Stimulated activated naive CD8-positive, alpha-beta T cell treated with anti-CD3 and anti-CD28 coated beads, Interleukin-15, amount 100 ng/mL, for 72 hours (primary cell): ENCODE results near the gene SKIC2.
"Not testable (repeated sequence)": the region's sequence is repeated elsewhere in the genome, so short reads cannot be mapped to it uniquely, and the experiment has no call there.

ENCODE experiments used
- ATAC-seq: fragments of 150-1000 bp; cut with Tn5 transposase; 2 replicates; pipeline ENCODE4 v1.10.0; 2021; ENCODE audit warnings: mild to moderate bottlenecking, moderate library complexity
- DNase-seq, 2 donors: peaks; one replicate each; pipeline ENCODE4 v3.0.0; 2021 to 2022
- H3K27ac Mint-ChIP-seq, 2 donors: one replicate each; pipeline ENCODE4 v1.8.0; 2022; ENCODE audit warnings: mild to moderate bottlenecking in 2 of 2, mixed read lengths in 2 of 2, moderate library complexity in 2 of 2
- H3K27me3 Mint-ChIP-seq: one replicate; pipeline ENCODE4 v1.8.0; 2022; ENCODE audit warnings: mixed read lengths
- H3K4me1 Mint-ChIP-seq: one replicate; pipeline ENCODE4 v1.8.0; 2022; ENCODE audit warnings: mild to moderate bottlenecking, mixed read lengths
- H3K4me3 Mint-ChIP-seq, 2 donors: one replicate each; pipeline ENCODE4 v1.8.0; 2022; ENCODE audit warnings: mild to moderate bottlenecking in 2 of 2, mixed read lengths in 2 of 2, moderate library complexity in 1 of 2
- H3K9me3 Mint-ChIP-seq, 2 donors: one replicate each; pipeline ENCODE4 v1.8.0; 2022; ENCODE audit warnings: mixed read lengths in 2 of 2

The SKIC2 gene

DNA sequence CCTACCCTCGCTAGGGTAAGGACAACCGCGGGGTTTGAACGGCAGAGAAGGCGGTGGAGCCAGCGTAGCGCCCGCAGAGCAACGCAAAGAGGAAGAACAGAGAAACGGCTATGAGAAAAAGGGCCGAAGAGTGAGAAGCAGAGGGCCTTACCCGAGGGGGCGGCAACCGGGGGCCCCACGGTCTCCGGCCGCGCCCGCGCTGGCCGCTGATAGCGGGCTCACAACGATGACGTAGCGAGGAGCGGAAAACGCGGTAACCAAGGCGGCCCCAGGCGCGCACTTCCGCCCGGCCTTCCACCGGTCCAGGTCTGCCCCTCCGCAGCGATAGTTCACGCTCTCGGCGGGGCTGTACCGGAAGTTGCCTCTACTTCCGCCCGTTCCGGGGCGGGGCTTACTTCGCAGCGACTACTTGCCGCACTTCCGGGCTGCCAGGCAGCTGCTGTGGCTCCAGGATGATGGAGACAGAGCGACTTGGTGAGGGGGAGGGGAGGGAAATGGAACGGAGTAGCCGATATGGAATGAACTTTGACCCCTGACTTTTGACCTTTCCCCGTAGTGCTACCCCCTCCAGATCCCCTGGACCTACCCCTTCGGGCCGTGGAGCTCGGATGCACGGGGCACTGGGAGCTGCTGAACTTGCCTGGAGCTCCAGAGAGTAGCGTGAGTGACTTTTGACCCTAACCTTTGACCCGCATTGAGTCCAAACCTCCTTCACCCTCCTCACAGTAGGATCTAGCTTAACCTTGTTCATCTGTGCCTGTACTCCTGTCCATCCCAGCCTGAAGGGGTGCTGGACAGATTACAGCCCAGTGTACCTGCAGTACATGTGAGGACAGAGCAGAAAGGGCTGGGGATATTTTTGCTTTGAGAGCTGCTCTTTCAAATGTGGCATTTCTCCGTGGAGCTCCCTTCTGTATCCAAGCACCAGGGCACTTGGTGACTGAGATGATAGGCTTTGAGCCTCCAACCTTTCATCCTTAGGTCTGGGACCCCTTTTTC is at the start of gene SKIC2, which contains the start of gene NELFE:
Gene SKIC2, plus strand, starts transcription at position 435 of the 999 bp plus-strand sequence. Its CDS starts 18 bp downstream, at position 453.
Gene NELFE, minus strand, starts transcription at position 231 of the 999 bp plus-strand sequence. CDS start 525 bp downstream, outside the sequence.
- DNase-seq (peak; percentile 97 to 99), ATAC-seq (peak; percentile 99)
- peak within 1 kb of the TSS; percentile 96 to 100 for H3K27ac Mint-ChIP-seq
- no peaks in the 10 kb centered on the region for H3K9me3 Mint-ChIP-seq
- peaks cover 51% of the 10 kb centered on the region for H3K4me1 Mint-ChIP-seq
- H3K4me3 Mint-ChIP-seq: peak within 1 kb of the TSS; percentile 90 to 98
- H3K27me3 Mint-ChIP-seq: no peaks in the 10 kb centered on the region

DNA sequence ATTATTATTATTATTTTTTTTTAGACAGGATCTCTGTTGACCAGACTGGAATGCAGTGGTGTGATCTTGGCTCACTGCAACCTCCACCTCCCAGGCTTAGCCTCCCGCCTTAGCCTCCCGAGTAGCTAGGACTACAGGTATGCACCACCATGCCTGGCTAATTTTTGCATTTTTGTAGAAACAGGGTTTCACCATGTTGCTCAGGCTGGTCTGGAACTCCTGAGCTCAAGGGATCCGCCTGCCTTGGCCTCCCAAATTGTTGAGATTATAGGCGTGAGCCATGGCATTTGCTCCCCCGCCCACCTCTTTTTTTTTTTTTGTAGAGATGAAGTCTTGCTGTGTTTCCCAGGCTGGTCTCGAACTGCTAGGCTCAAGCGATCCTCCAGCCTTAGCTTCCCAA is 49.7 kb upstream of the SKIC2 start:
- not testable (repeated sequence) for H3K27ac Mint-ChIP-seq, ATAC-seq
- H3K27me3 Mint-ChIP-seq: peaks cover 18% of the 10 kb centered on the region

DNA sequence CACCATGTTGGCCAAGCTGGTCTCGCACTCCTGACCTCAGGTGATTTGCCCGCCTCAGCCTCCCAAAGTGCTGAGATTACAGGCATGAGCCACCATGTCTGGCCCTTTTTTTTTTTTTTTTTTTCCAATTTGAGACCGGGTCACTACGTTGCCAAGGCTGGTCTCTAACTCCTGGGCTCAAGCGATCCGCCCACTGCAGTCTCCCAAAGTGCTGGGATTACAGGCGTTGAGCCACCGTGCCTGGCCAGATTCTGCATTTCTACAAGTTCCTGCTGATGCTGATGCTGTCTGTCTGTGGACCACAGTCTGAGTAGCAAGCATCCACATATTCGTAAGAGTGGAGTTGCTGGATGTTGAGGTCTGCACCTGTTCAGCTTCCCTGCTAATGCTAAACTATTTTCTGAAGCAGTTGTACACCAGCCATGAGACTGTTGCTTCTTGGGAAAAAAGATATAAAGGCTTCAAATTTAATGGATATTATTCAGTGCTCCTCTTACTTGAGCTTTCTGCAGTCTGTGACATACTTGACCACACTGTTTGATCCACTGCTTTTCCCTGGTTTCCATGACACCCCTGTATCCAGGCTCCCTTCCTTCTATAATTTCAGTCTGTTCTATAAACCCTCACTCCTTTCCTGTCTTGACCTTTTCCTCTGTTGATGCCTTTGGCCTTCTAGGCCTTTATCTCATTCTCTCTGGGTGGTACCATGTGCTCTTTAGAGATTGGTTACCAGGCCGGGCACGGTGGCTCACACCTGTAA is 47.0 kb upstream of the SKIC2 start:
- Mint-ChIP-seq H3K4me3 (no peak overlapping the region), H3K27ac (peak overlapping the region in 1 of 2 donors; percentile 34), H3K9me3 (no peaks in the 10 kb centered on the region), H3K27me3 (peaks cover 20% of the 10 kb centered on the region), H3K4me1 (peaks cover 8% of the 10 kb centered on the region)
- DNase-seq (no peak), ATAC-seq (no peak)

More for the DNA sequence above, 49.7 kb upstream of the SKIC2 start:
- not testable (repeated sequence) for H3K9me3 Mint-ChIP-seq, H3K4me3 Mint-ChIP-seq, H3K4me1 Mint-ChIP-seq, DNase-seq

DNA sequence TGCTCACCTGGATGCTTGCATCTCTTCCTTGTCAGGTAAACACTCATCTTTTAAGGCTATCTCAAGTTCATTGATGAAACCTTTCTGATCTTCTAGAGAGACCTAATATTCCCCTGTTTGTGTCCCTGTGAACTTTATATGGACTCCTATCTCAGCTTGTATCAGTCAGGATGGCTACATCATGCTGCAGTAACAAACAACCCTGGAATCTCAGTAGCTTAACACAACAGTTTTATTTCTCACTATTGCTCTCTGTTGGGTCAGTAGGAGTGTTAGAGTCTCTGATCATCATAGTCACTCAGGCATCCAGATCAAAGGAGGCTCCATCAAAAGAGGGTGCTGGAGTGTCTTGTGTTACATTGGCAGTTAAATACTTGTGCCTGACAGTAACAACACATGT is 43.6 kb upstream of the SKIC2 start:
- peaks cover 8% of the 10 kb centered on the region for H3K4me1 Mint-ChIP-seq
- no peaks in the 10 kb centered on the region for H3K9me3 Mint-ChIP-seq
- DNase-seq (no peak), ATAC-seq (no peak)
- H3K27ac Mint-ChIP-seq: no peak overlapping the region
- H3K27me3 Mint-ChIP-seq: peaks cover 20% of the 10 kb centered on the region
- H3K4me3 Mint-ChIP-seq: no peak overlapping the region

DNA sequence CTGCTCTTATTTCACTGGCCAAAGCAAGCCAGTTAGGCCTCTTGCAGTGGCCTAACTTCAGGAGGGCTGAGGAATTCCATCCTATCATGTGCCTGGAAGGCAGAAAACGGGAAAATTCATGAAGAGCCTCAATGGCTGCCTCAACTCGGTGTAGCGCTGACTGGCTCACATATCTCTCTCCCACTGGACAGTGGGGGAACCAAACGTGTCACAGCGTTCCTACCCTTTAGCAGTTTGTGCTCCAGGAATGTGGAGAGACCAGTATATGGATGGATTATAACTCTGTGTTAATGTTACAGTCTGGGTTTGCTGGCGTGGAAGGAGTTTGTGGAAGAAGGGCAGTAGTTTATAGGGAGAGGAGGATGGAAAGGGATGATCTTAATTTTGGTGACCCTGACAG is 43.2 kb upstream of the SKIC2 start:
- no peak for DNase-seq
- no peak for ATAC-seq
- H3K4me1 Mint-ChIP-seq: peaks cover 8% of the 10 kb centered on the region
- H3K27me3 Mint-ChIP-seq: peaks cover 20% of the 10 kb centered on the region
- no peaks in the 10 kb centered on the region for H3K9me3 Mint-ChIP-seq
- H3K4me3 Mint-ChIP-seq: no peak overlapping the region
- no peak overlapping the region for H3K27ac Mint-ChIP-seq

DNA sequence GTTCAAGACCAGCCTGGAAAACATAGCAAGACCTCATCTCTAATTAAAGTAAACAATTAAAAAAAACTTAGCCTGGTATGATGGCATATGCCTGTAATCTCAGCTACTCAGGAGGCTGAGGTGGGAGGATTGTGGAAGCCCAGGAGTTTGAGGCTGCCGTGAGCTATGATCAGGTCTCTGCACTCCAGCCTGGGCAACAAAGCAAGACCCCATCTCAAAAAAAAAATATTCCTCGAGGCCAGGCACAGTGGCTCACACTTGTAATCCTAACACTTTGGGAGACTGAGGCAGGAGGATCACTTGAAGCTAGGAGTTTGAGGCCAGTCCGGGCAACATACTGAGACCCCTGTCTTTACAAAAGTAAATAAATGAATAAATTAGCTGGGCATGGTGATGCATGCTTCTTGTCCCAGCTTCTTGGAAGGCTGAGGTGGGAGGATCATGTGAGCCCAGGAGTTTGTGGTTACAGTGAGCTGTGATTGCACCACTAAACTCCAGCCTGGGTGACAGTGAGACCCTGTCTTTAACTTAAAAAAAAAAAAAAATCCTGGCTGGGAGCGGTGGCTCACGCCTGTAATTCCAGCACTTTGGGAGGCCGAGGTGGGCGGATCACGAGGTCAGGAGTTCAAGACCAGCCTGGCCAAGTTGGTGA is 40.8 kb upstream of the SKIC2 start:
- no peaks in the 10 kb centered on the region for H3K4me1 Mint-ChIP-seq
- DNase-seq: no peak
- H3K4me3 Mint-ChIP-seq: no peak overlapping the region
- H3K27ac Mint-ChIP-seq: peak overlapping the region in 1 of 2 donors; percentile 33
- H3K9me3 Mint-ChIP-seq: no peaks in the 10 kb centered on the region
- no peak for ATAC-seq
- H3K27me3 Mint-ChIP-seq: peaks cover 11% of the 10 kb centered on the region

DNA sequence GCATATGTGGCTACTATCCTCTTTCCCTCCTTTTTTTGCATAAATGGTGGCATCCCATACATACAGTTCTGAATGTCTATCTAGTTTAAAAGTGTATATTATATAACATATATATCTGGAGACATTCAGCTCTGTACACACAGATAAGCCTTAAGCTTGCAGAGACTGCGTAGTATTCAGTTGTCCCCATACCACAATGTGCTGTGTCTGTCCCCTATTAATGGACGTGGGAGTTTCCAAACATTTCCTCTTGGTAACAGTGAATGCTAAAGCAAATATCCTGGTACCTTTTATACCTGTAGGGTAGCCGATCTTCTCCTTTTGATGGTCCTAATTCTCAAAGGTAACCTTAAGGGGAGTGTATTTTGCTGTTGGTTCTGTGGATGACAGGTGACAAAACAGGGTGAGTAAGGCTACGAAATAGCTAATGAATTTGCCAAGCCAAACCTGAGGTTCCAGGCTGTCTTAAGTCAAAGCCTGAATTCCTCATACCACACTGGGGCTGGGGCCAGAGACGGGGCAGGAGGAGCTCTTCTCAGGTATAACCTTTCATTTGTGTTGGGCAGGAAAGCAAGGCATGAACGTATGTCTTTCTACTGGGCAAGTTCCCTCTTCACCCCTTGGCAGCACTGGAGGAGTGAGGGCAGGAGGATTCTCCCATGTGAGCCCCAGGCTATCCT is 39.2 kb upstream of the SKIC2 start:
- no peaks in the 10 kb centered on the region for H3K4me1 Mint-ChIP-seq
- DNase-seq: no peak
- no peak overlapping the region for H3K4me3 Mint-ChIP-seq
- no peak for ATAC-seq
- no peak overlapping the region for H3K27ac Mint-ChIP-seq
- peaks cover 11% of the 10 kb centered on the region for H3K27me3 Mint-ChIP-seq
- H3K9me3 Mint-ChIP-seq: no peaks in the 10 kb centered on the region

DNA sequence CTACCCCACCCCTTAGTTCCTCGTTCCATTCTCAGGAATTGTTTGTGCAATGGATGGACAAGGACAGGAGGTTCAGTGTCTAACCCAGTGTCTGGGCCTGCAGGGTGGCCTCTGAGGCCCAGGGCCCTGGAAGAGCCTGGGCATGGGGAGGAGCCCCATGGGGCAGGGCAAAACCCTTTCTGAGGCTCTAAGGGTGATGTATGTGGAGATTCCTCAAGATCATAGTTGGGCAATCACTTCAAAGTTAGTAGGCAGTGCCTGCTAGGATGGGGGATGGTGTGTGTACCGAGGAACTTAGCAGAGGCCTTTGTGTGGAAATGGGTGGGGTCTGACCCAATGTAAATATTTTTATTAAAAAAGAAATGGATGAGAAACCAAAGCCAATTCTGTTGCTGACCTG is 38.2 kb upstream of the SKIC2 start:
- no peaks in the 10 kb centered on the region for H3K9me3 Mint-ChIP-seq
- no peaks in the 10 kb centered on the region for H3K4me1 Mint-ChIP-seq
- ATAC-seq: no peak
- peak overlapping the region in 1 of 2 donors; percentile 12 for H3K27ac Mint-ChIP-seq
- no peak for DNase-seq
- H3K27me3 Mint-ChIP-seq: peaks cover 4% of the 10 kb centered on the region
- H3K4me3 Mint-ChIP-seq: no peak overlapping the region

DNA sequence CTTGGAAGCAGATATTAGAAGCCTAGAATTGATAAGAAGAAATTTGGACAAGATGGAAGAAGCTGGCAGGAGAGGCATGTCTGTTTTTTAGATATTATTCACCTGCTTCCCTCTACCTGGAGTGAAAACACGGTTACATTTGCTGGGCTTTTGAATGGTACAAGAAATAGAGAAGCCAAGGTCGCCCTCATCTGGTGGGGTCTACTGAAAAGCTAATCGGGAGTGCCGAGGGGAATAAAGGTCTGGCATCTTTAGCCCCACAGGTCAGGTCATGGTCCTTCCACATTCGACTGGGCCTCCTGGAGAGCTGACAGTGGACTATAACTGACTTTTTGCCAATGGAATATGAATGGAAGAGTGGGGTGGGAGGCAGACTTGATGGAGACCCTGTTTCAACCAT is 36.0 kb upstream of the SKIC2 start:
- Mint-ChIP-seq H3K9me3 (no peaks in the 10 kb centered on the region), H3K27ac (no peak overlapping the region), H3K27me3 (no peaks in the 10 kb centered on the region), H3K4me3 (no peak overlapping the region), H3K4me1 (no peaks in the 10 kb centered on the region)
- ATAC-seq (peak; percentile 65), DNase-seq (no peak)

DNA sequence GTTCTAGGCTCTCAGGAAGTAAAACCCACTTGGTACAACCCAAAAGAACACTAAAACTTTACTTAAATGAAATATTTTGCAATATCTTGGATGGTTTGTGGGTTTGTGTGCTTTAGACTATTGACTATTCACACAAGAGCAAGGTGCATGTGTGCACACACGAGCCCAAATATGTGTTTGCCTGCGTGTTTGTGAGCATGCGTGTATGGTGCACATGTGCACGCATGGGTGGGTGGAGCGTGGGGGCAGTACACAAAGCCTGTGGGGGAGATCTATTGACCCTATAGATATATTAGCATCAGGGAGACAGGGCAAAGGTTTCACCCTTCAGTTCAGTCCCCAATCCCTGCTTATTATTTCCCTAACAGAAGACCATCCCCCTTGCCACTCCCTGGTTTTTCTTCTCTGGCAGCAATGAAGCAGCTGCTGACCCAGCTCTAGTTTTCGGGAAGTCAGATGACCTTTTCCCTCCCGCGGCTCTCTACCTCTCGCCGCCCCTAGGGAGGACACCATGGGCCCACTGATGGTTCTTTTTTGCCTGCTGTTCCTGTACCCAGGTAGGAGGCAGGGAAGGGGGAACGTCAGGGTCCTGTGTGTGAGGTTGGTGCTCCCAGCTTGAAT is 31.6 kb upstream of the SKIC2 start, which contains the start of gene C2:
Gene C2, plus strand, starts transcription at position 476 of the 621 bp plus-strand sequence. Its CDS starts 36 bp downstream, at position 512.
- Mint-ChIP-seq H3K9me3 (no peaks in the 10 kb centered on the region), H3K4me1 (no peaks in the 10 kb centered on the region), H3K4me3 (no peak within 1 kb of the TSS), H3K27ac (peak within 1 kb of the TSS; percentile 5 to 10), H3K27me3 (no peaks in the 10 kb centered on the region)
- DNase-seq (no peak), ATAC-seq (no peak)

DNA sequence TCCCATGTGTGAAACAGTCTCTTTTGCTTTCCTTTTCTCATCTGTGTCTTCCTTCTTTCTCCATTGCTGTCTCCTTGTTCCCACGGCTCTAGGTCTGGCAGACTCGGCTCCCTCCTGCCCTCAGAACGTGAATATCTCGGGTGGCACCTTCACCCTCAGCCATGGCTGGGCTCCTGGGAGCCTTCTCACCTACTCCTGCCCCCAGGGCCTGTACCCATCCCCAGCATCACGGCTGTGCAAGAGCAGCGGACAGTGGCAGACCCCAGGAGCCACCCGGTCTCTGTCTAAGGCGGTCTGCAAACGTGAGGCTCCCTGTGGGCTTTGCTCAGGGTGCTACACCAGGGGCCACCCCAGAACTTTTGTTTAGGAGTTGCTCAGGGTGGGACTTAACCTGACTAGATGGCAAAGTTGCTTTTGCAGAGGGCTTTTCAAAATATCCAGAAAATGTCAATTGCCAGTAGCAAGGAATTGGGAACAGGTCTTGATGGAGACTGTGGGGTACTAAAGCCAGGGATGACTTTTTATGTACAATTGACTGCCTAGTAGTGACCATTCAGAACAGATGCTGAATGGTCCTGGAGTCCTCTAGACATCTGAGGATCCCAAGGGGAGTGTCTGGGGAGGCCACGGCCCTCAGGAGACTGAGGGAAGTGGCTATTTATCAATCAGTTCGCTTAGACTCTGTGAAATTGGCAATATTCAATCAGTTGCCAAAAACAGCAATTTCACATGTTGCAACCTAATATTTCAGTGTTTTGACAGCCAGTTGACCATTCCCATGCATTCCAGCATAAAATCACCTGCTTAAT is 30.9 kb upstream of the SKIC2 start:
- DNase-seq (no peak), ATAC-seq (no peak)
- Mint-ChIP-seq H3K9me3 (no peaks in the 10 kb centered on the region), H3K4me1 (no peaks in the 10 kb centered on the region), H3K27me3 (peaks cover 3% of the 10 kb centered on the region), H3K4me3 (no peak overlapping the region), H3K27ac (peak overlapping the region in 1 of 2 donors; percentile 10)

DNA sequence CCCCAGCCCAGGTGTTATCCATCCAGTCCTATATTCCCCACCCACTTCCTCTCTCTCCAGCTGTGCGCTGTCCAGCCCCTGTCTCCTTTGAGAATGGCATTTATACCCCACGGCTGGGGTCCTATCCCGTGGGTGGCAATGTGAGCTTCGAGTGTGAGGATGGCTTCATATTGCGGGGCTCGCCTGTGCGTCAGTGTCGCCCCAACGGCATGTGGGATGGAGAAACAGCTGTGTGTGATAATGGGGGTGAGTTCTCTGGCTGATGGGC is 30.4 kb upstream of the SKIC2 start:
- DNase-seq (no peak), ATAC-seq (no peak)
- Mint-ChIP-seq H3K9me3 (no peaks in the 10 kb centered on the region), H3K4me1 (no peaks in the 10 kb centered on the region), H3K4me3 (no peak overlapping the region), H3K27ac (no peak overlapping the region), H3K27me3 (peaks cover 8% of the 10 kb centered on the region)

DNA sequence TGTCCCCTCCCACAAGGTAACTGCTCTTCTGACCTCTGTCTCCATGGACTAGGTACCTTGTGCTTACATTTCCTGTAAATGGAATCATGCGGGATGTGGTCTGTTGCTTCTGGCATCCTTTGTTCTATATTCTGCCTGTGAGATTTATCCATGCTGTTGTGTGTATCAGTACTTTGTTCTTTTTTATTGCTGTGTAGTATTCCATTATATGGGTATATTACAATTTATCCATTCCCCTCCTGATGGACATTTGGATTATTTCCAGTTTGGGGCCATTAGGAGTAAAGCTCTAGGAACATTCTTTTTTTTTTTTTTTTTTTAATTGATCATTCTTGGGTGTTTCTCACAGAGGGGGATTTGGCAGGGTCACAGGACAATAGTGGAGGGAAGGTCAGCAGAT is 28.0 kb upstream of the SKIC2 start:
- H3K9me3 Mint-ChIP-seq: no peaks in the 10 kb centered on the region
- ATAC-seq (no peak), DNase-seq (no peak)
- no peak overlapping the region for H3K27ac Mint-ChIP-seq
- no peaks in the 10 kb centered on the region for H3K4me1 Mint-ChIP-seq
- H3K27me3 Mint-ChIP-seq: peaks cover 15% of the 10 kb centered on the region
- H3K4me3 Mint-ChIP-seq: no peak overlapping the region

DNA sequence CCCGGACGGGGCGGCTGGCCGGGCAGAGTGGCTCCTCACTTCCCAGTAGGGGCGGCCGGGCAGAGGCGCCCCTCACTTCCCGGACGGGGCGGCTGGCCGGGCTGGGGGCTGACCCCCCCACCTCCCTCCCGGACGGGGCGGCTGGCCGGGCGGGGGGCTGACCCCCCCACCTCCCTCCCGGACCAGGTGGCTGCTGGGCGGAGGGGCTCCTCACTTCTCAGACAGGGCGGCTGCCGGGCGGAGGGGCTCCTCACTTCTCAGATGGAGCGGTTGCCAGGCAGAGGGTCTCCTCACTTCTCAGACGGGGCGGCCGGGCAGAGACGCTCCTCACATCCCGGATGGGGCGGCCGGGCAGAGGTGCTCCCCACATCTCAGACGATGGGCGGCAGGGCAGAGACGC is 26.8 kb upstream of the SKIC2 start:
- H3K4me1 Mint-ChIP-seq, H3K9me3 Mint-ChIP-seq, H3K4me3 Mint-ChIP-seq, DNase-seq, ATAC-seq, H3K27ac Mint-ChIP-seq: not testable (repeated sequence)
- H3K27me3 Mint-ChIP-seq: peaks cover 15% of the 10 kb centered on the region
